VCaP (cell line): ENCODE measurements around the gene IKBKE.
A peak's percentile ranks its signal among the peaks of the same experiment; 100 is the strongest.

Source experiments
- H3K27ac ChIP-seq: fragments of 450-650 bp; 2 replicates; pipeline ENCODE4 v1.5.1; 2017
- CTCF ChIP-seq: fragments of 450-650 bp; conservative IDR thresholded peaks from 2 replicates; pipeline ENCODE4 v1.5.1; 2017; ENCODE audit warnings: mild to moderate bottlenecking, moderate library complexity

IKBKE gene

DNA sequence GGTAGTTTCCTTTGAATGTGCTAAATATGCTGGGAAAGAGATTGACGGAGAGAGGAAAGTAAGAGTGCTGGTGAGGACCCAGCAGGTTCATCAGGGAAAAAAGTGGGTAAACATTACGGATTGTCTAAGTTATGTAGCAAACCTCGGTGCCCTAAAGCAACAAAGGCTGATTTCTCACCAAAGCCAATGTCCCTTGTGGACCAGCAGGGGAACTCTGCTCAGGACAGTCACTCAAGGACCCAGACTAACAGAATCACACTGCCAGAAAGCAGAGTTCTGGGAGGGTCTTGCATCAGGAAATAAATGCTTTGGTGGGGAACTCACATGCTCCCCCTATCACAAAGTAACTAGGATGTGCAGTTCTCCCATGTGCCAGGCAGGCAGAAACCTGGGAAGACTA is 1.7 kb upstream of the IKBKE start:
- no peak overlapping the region for H3K27ac ChIP-seq
- TF ChIP-seq CTCF, result no peak

DNA sequence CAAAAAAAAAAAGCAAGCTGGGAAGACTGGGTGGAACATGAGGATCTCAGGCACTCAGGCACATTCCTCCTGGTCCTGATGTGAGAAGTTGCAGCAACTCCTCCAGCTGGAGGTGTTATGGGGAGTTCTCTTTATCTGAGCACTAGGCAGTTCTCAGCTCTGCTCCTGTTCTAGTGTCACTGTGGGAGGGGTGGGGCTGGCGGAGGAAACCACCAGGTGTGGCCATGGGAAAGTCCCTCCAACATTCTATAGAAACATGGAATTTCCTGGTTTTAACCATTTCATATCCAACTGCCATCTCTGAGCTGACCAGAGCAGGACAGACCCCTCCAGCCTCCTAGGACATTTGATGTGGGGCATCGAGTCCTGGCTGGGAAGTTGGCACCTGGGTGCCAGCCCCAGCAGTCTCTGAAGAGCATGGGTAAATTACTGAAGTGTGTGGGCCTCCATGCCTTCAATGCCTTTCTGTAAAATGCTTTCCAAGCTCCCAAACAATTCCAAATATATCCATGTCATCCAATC is 804 bp upstream of the IKBKE start:
- peak overlapping the region; percentile 56; the same call in 1 of the 2 replicates for H3K27ac ChIP-seq
- TF ChIP-seq CTCF, result no peak

- no peak for TF ChIP-seq CTCF
- peak overlapping the region; percentile 56; the same call in 1 of the 2 replicates for H3K27ac ChIP-seq
These were observed 577 bp downstream of the IKBKE start for GRCh38 chr1:206470692-206471414.

DNA sequence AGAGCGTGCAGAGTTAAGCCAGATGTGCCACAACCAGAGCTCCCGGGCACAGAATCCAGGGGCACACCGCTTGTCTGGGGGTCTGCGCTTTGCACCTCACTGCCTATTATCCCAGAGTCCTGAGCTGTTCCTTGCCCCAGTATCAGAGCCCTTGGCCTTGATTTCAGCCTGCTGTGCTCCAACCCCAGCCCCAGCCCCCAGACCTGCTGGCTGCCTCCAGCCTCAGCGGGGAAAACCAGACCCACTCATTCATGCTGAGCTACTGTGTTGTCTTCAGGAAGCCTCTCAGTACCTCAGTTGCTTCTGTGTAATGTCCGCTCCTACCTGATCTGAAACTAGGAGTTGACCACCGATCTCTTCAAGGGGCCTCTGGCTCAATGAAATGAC is 1.1 kb downstream of the IKBKE start:
- TF ChIP-seq CTCF, result no peak
- no peak overlapping the region for H3K27ac ChIP-seq

- H3K27ac ChIP-seq, result no peak overlapping the region
- no peak for TF ChIP-seq CTCF
These were observed 1.7 kb downstream of the IKBKE start for GRCh38 chr1:206472024-206472423.

DNA sequence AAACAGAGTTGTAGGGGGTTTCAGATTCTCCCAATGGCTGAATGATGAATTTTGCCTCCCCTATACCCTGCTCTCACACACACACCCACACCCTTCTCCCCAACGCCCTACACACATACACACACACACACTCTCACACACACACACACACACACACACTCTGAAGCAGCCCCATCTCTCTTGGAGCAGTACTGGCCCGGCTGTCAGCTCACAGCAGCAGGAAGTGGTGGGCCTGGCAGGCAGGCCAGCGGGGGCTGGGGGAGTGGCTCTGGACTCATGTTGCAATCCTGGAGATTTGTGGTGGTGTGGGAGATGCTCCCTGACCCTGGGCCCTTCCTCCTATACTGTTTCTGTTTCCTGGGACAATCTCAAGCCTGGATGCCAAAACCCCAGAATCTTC is 2.2 kb downstream of the IKBKE start:
- no peak overlapping the region for H3K27ac ChIP-seq
- TF ChIP-seq CTCF, result no peak

- no peak overlapping the region for H3K27ac ChIP-seq
- TF ChIP-seq CTCF, result no peak
These were observed 2.6 kb downstream of the IKBKE start for GRCh38 chr1:206472886-206473285.
